PC-3 (cell line): ENCODE results near the gene CAMK2B.

Experiments
- CTCF ChIP-seq: fragments of 300-600 bp; sonication (generic); conservative IDR thresholded peaks from 2 replicates; pipeline ENCODE4 v1.5.1; 2017; ENCODE audit warnings: antibody characterized with exemption, low read depth, mild to moderate bottlenecking, low read length
- EZH2 ChIP-seq: fragments of 300-600 bp; sonication (generic); IDR thresholded peaks from one replicate; pipeline ENCODE4 v1.6.1; 2017; ENCODE audit warnings: antibody characterized with exemption, mild to moderate bottlenecking, low read length; ENCODE audit not compliant: unreplicated experiment
- EZH2phosphoT487 ChIP-seq: fragments of 300-600 bp; sonication (generic); IDR thresholded peaks from 2 replicates; pipeline ENCODE4 v1.6.1; 2018; ENCODE audit warnings: mild to moderate bottlenecking, antibody characterized with exemption, low read length, borderline replicate concordance

GRCh38 chr7:44318332-44318731, 7.1 kb downstream of the CAMK2B start:
- TF ChIP-seq CTCF (no peak), EZH2 (no peak), EZH2phosphoT487 (no peak)
